ENCODE results near the gene CCDC106. TPM values are rescaled to one million over a fixed set of nuclear protein-coding genes. Genes with fewer than 3 reads are reported as not detected.
A peak's percentile ranks its signal among the peaks of the same experiment; 100 is the strongest.

Gene CCDC106
- total RNA-seq, 1 experiment from 2014 or later, result 21.1 TPM

- H3K4me1 Mint-ChIP-seq, result peaks cover 29% of the 10 kb centered on the region
- peak; percentile 54 for ATAC-seq
- peak; percentile 98 for DNase-seq (ENCODE audit: low spot score)
- H3K4me3 Mint-ChIP-seq, result peak within 1 kb of the TSS; percentile 98
- no peaks in the 10 kb centered on the region; the same call in 1 of the 2 replicates for H3K27me3 Mint-ChIP-seq (ENCODE audit: low read depth)
- peak within 1 kb of the TSS; percentile 100 for H3K27ac Mint-ChIP-seq
- H3K9me3 Mint-ChIP-seq, result no peaks in the 10 kb centered on the region
- ChIA-PET POLR2A (interaction anchor here (0.5 to 2.1 kb wide), 15 partner anchors 13 to 260 kb away, joined by 3 to 17 read pairs (median 6); partner anchors contain the start of genes KMT5C, U2AF2, UBE2S and ZNF628), CTCF (interaction anchor here (0.6 to 3.0 kb wide), 20 partner anchors 12 to 573 kb away, joined by 3 to 17 read pairs (median 4); partner anchors contain the start of genes HSPBP1, NAT14, ZNF579 and ZNF784)
- 0 out of 2 replicates have a peak, but pooled peaks have one; percentile 28 for TF ChIP-seq SMAD3 (CRISPR knock-in tag; IDR thresholded peaks at IDR 0.05; ENCODE audit: borderline replicate concordance)
- TF ChIP-seq SP1 (CRISPR knock-in tag; conservative IDR thresholded peaks at IDR 0.05), result peak; percentile 63; the same call in 1 of the 2 replicates
- TF ChIP-seq ZNF532 (CRISPR knock-in tag; IDR thresholded peaks at IDR 0.05; ENCODE audit: borderline replicate concordance), result no peak
- TF ChIP-seq CREM (CRISPR knock-in tag; IDR thresholded peaks at IDR 0.05), result peak; percentile 81
- peak; percentile 75 for TF ChIP-seq E2F5 (CRISPR knock-in tag; IDR thresholded peaks at IDR 0.05)
- TF ChIP-seq ETV6 (CRISPR knock-in tag; IDR thresholded peaks at IDR 0.05), result peak; percentile 64; the same call in 1 of the 2 replicates
- 0 out of 2 replicates have a peak, but pooled peaks have one; percentile 37 for TF ChIP-seq TP53 (CRISPR knock-in tag; IDR thresholded peaks at IDR 0.05)
- TF ChIP-seq NFE2L1 (CRISPR knock-in tag; IDR thresholded peaks at IDR 0.05), result no peak
- peaks cover 23% of the 10 kb centered on the region for H3K36me3 Mint-ChIP-seq
Measured at GRCh38 chr19:55599468-55599841, 48.6 kb upstream of the CCDC106 start, which contains the start of gene FIZ1. FIZ1 (minus strand) TSS chr19:55599517; CDS start chr19:55597865, 1,652 bp downstream.

GRCh38 chr19:55599842-55600661 lies 48.0 kb upstream of the CCDC106 start, which contains the start of gene ZNF524:
ZNF524 (plus strand) TSS chr19:55600288; CDS start chr19:55602113, 1,825 bp downstream.
- no peaks in the 10 kb centered on the region; the same call in 1 of the 2 replicates for H3K27me3 Mint-ChIP-seq (ENCODE audit: low read depth)
- ChIA-PET POLR2A (interaction anchor here (0.5 to 2.1 kb wide), 14 partner anchors 13 to 261 kb away, joined by 3 to 17 read pairs (median 6); partner anchors contain the start of genes KMT5C, U2AF2, UBE2S and ZNF628), CTCF (interaction anchor here (0.6 to 3.0 kb wide), 14 partner anchors 12 to 454 kb away, joined by 3 to 17 read pairs (median 6); partner anchors contain the start of genes HSPBP1, NAT14 and ZNF784)
- peak within 1 kb of the TSS; percentile 98 for H3K4me3 Mint-ChIP-seq
- peaks cover 18% of the 10 kb centered on the region for H3K36me3 Mint-ChIP-seq
- no peaks in the 10 kb centered on the region for H3K9me3 Mint-ChIP-seq
- peak; percentile 6 for ATAC-seq
- peak; percentile 88 for DNase-seq (ENCODE audit: low spot score)
- peaks cover 29% of the 10 kb centered on the region for H3K4me1 Mint-ChIP-seq
- H3K27ac Mint-ChIP-seq, result peak within 1 kb of the TSS; percentile 100
- TF ChIP-seq EMX1 (CRISPR knock-in tag; IDR thresholded peaks at IDR 0.05) (no peak), CDX4 (CRISPR knock-in tag; IDR thresholded peaks at IDR 0.05; ENCODE audit: borderline replicate concordance) (no peak), ETV6 (CRISPR knock-in tag; IDR thresholded peaks at IDR 0.05) (no peak), TCF7 (CRISPR knock-in tag; IDR thresholded peaks at IDR 0.05; ENCODE audit: low read depth) (no peak), HMGA2 (CRISPR knock-in tag; IDR thresholded peaks at IDR 0.05) (no peak), ZNF532 (CRISPR knock-in tag; IDR thresholded peaks at IDR 0.05; ENCODE audit: borderline replicate concordance) (no peak), CREB1 (CRISPR knock-in tag; IDR thresholded peaks at IDR 0.05) (no peak), TP53 (CRISPR knock-in tag; IDR thresholded peaks at IDR 0.05) (no peak), ZNF512 (CRISPR knock-in tag; IDR thresholded peaks at IDR 0.05; ENCODE audit: borderline replicate concordance) (no peak), ZNF396 (CRISPR knock-in tag; IDR thresholded peaks at IDR 0.05; ENCODE audit: borderline replicate concordance) (no peak), CTCF (IDR thresholded peaks at IDR 0.05) (no peak), GTF2I (CRISPR knock-in tag; conservative IDR thresholded peaks at IDR 0.05) (no peak), RELA (CRISPR knock-in tag; IDR thresholded peaks at IDR 0.05; ENCODE audit: borderline replicate concordance) (no peak)

Measured in WTC11 (cell line).